ENCODE results near the gene ZC3HAV1L.

- TF ChIP-seq EZH2 (IDR thresholded peaks at IDR 0.05; ENCODE audit: low read depth): no peak
- no peak for TF ChIP-seq CTCF (conservative IDR thresholded peaks at IDR 0.05)
Observed at GRCh38 chr7:139065323-139065722, 29.5 kb upstream of the ZC3HAV1L start.
